CD4-positive, alpha-beta T cell treated with Interleukin-12 subunit alpha and Interleukin-12 subunit beta, for 1 hour (primary cell): ENCODE measurements around the gene RAB35.

Experiments used
- DNase-seq: peaks from one replicate; pipeline ENCODE4 v3.0.0-alpha.2; 2020

Gene RAB35

DNA sequence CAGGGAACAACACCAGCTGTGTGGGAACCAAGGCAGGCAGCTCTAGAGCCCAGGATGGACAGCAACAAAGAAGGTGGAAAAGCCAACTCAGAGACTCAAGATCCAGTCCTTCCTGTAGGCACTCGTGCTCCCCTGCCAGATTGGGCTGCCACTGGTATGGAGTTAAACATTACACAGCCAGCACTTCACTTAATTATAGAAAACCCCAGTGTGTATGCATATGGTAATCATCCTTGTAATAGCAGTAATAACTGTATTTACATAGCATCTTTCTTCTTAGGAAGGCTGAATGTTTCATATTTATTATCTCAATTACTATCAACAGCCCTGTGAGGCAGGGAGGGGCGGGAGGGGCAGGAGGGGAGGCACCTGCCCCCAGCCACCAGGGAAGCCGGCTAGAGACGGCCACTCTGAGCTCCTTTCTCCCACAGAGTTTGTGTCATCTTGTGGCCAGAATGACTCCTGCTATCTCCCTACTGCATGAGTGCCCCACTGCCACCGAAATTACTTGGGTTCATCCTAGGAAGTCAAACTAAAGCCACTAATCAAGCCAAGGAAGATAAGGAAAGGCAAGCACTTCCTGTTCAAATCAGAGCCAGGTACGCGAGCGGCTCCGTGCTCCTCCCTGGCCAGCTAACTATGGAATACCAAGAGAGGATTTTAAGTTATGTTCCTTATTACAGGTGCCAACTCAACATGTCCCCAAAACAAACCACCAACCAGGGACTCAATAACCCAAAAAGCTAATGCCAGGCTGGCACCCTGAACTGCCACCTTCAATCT, 15.7 kb upstream of the RAB35 start:
- no peak for DNase-seq

DNA sequence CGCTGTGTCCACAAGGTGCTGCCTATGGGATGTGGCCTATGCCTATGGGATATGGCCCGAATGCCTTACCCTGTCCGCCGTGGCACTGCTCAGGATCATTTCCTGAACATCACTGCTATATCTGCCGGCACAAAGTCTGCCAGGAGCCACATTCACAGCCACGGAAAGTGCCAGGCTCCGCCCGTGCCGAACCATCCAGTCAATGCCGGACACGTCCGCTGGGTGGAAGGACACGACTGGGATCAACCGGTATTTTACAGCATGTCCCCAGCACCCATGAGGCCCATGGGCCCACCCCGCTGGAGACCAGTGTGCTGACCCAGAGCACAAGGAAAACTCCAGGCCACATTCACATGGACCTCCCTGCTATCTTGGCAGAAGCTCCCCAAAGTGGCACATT, 14.6 kb upstream of the RAB35 start:
- no peak for DNase-seq

DNA sequence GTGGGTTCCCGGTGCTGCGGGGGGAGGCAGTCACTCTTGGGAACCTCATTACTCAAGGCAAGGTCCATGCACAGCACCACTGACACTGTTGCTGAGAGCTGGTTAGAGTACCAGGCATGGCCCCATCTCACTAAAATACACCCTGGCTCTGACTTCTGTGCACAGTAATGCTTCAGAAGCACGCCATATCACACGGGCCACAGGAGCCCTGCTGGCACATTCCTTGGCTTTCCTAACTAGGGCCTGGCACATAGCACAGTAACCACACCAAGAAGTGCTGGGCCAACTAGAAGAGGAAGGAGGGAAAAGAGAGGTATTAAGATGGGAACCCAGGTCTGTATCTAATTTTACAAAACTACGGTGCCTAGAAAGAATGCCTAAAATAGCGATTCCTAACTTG, 13.5 kb upstream of the RAB35 start:
- DNase-seq: no peak

DNA sequence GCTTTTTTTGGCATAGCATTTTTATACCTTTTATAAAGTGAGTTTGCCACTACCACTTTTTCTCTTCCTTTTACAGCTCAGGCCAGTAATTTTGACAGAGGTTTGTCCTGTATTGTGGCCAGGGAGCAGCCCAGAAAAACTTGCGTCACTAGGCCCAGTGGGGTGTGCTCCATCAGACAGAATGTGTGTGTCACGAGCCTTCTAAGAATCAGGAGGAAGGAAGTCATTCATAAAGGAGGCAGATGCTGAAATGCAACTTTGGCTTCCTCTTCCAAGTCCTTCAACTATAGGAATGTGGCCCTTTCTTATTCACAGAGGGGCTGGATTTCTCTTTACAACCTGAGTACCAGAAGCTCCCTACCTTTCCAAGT, 10.1 kb upstream of the RAB35 start:
- DNase-seq: no peak

DNA sequence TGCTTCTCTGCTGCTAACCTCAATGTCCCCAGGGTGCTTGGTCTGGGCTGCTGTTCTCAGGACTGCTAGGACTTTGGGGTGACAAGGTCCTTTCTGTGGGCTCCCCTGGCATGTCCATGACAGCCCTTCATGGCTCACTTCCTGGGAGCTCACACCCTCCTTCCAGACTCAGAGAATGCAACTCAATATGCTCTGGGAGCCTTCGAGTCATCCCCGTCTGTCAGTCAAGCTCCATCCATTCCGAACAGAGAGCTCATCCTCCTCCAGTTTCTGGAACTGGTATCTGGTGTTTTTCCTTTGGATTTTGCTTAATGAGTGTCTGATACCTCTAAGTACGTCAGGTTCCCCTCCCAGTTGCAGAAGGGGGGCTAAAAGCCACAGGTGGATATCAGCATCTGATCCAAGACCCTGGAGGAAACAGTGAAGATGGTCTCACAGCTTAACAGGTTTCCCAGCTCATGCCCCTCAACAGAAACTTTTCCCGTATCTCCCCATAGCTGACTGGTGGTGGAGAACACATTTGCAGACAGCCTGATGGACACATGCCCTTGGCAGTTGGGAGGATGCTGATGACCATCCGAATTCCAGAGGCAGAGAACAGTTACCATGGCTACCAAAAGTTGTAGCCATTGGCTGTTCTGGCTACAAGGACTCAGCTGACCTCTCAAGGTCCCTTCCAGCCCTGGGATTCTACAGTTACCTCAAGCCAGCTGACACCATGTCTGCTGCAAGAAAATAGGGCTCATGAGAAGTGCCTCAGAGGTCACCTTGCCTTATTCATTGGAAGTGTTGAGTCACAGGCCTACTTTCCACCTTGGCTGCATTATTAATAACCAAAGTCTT, 9.5 kb upstream of the RAB35 start:
- no peak for DNase-seq

DNA sequence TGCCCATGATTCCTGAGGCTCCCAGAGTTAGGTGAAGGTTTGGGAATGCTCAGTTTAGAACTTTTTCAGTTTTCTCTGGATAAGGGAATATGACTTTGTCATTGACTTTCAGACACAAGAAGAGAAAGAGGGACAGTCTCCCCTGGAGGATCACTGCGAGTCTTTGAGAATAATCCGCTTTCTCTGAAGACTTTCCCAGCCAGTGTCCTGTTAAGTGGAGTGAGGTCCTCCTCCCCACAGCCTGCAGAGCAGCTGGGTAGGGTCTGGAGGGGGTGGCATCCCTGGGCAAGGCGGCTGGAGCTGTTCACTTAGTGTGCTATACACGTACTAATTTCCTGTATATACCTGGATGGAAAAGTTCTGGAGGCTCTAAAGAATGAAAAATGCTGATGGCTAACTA, 8.5 kb upstream of the RAB35 start:
- DNase-seq: no peak

DNA sequence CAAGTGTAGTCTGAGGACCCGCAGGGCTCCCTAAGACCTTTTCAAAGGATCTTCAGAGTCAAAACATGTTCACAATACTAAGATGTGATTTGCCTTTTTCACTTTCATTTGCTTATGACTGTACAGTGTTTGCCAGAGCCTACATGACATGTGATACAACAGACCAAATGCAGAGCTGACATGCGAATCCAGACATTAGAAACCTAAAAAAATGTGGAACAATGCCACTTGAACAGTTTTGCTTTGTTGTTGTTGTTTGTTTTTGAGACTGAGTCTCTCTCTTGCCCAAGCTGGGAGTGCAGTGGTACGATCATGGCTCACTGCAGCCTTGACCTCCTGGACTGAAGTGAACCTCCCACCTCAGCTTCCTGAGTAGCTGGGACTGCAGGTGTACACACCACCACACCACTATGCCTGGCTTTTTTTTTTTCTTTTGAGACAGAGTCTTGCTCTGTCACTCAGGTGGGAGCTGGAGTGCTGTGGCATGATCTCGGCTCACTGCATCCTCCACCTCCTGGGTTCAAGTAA, 5.3 kb upstream of the RAB35 start:
- DNase-seq: no peak

DNA sequence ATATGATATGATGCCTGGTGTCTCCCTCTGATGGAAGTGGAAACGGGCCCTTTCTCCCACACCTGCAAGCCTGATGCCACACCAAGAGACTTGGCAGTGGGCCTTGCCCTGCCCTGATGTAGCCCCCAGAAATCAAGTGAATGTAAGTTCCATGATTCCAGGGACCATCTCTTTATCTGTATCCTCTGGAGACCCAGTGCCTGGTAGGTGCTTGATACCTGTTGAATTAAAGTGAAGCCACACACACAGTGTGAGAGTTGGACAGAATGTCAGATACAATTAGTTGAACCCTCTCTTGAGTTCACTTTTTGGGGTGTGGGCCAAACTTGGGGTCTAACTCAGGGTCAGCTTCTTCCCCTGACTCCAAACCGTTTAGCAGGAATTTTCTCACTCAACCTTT, 4.8 kb upstream of the RAB35 start:
- no peak for DNase-seq

DNA sequence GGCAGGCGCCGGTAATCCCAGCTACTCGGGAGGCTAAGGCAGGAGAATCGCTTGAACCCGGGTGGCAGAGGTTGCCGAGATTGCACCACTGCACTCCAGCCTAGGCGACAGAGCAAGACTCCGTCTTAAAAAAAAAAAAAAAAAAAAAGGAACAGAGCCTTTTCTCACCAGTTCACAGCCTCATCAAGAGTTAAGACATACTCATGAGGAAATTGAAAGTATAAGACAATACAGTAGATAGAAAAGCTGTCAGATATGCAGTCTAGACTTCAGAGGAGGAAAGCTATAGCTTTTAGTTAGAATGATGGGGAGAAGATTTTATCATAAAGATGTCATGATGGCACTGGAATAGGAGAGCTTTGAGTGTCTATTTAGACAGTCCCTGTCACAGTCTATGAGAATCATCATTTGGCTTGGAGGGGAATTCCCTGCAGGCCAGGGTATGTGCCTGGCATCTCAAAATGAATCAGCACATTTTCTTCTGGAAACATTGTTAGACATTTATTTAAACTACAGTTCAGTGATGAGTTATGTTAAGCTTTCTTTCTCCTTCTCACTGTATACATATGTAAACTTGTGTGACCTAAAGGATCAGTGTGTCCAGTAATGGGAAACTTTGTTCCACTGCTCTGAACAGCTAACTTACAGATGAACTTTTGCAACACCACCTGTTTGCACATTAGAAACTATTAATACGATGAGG, 2.9 kb upstream of the RAB35 start:
- peak; percentile 31 for DNase-seq

DNA sequence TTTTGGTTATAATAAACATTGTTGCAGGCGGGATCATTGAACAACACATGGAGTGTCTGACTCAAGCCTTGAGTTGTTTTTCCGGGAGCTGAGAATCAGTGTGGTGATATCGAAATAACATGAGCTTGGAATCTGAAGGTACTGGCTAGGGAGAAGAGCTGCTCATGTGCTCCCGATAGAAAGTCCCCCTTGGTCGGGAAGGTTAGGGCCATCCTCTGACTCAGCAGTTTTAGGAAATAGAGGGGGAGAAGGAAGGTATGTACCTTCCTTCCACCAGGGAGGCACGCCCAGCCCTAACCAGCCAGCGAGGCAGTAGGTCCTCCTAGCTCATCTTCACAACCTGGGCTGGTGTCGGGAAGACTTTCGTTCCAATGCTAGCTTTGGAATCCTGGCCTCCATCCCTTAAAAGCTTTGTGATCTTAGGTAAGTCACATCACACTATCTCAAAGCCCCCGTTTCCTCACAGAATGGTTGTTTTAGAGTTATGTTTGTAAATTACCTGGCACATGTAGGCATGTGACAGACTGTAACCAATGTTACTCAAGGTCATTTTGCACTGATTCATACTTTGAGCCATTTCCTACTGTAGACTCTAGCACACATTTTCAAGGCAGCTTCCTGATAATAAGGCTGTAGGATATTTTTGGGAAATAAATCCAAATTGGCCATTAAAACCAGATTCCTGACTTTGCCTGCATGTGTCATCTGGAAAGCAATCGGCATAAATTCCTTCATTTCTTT, 1.9 kb upstream of the RAB35 start:
- no peak for DNase-seq

DNA sequence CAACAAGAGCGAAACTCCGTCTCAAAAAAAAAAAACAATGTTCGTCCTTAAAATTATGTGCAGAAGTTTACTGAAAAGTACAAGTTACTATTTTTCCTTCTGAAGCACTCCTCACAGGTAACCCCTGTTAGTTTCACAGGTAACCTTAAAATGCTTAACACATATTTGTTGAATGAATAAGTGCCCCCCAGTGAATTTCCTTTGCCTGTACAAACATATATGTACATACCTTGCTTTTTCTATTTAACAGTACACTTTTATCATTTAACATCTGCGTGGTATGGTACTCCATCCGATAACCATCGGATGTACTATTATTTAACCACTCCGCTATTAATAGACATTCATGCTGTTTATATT, 1.4 kb upstream of the RAB35 start:
- DNase-seq: no peak

DNA sequence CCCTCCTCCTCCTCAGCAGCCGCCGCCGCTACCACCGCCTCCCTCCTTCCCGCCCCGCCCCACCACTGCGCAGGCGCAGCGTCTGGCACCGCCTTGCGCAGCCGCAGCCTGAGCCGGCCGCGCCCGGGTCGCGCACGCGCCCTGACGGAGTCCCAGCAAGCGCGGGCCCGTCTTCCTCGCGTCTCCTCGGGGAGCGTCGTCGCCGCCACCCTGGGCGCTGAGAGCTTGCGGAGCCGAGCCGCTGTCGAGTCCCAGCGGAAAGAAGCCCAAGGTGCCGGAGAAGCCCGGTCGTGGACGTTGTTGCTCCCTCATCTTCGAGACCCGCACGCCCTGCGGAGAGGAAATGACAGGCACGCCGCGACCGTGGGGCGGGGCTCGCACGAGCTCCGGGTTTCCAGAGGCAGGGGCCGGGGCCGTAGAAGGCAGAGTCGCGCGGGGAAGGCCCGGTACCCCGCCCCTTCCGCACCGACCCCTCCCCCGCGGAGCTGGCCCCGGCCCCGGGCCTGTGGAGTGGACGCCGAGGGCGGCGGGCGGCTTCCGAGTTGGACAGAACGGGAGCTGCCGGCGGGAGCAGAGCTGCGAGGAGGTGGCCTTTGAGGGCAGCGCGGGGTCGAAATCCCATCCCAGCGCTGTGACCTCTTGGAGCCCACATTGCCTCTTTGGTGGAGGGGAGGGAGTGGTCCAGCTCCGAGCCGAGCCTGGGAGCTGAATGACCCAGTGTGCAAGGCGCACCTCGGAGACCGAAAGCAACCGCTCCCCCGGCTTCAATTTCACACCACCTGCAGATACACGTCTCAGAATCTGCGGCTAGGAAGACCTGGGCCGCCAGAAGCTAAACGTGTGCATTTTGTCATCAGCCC, 469 bp upstream of the RAB35 start:
- DNase-seq: peak; percentile 97

DNA sequence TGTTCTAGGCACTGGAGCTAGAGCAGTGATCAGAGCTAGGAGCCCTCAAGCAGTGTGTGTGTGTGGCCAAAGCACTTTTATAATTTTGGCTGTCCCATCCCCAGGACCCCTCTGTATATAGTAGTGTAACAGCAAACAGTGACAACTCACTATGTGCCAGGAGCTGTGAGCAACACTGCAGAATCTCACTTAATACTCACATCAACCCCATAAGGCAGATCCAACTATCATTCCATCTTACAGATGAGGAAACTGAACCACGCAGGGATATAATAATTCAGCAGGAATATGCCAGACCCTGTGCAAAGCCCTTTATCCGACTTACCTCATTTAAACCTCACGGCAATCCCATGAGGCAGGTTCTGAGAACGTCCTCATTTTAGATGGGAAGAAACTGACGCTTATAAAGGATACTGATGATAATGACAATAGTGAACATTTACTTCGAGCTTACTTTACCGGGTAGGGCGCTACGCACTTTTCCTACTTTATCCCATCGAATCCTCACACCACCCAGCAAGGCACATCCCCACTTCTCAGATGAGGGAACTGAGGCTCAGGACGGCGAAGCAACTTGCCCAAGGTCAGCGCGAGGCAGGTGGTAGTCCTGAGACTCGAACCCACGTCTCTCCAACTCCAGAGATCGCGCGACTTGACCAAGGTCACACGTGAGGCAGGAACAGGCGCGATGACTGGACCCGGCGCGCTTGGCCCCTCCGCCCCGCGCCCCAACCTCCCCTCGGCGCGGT, 687 bp downstream of the RAB35 start:
- DNase-seq: peak; percentile 32

DNA sequence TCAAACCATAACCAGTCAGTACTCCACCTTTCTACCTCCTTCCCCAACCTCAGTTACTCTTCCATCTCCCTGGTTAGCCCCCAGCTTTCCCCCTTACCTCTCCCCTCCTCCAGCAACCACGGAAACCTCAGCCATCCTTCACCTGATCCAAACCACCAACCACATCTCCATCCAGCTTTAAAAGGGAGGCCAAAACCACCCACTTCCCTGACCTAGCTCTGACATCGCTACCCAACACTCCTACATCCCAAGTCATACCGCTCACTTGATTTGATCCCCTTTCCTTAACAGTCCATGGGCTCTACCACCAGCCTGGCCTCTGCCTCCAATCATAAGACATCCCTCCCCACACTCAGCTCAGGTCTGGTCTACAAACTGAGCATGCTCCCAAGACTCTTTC, 1.5 kb downstream of the RAB35 start:
- DNase-seq: no peak

DNA sequence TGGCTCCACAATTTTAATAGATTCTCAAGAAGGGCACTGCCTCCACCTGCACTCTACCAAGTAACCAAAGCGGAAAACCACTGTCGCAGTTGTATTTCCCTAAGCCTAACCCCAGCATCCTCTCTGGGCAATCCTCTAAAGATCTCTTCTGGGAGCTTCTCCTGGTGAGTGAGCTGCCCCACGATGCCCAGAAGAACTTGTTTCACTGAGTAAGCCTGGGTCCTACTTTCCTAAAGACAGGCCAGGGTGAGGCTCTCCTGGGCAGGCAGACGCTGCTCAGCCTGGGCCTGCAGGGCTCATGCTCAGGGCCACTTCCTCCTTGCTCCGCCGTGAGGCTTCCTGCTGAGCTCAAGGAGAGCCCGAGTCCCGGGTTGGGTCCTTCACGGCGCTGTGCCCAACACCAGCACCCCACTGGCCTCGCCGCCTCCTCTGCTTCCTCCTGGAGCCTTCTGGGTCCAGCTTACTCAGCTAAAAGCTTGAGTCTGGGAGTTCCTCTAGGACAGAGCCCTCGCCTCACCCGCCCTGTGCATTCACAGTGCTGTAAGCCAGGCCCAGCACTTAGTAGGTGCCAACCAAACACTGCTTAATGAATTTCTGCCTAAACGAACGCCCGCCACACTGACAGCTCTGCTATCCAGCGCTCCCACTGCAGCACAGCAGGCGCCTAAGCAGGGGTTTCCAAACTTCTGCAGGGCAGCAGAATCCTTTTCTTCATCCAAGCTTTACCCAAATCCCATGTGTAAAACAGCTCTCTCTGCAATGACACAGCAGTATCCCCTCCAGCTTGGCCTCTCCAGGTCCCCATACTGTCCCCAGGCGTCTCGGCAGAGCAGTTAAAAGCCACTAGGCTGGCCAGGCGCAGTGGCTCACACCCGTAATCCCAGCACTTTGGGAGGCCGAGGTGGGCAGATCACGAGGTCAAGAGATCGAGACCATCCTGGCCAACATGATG, 5.7 kb downstream of the RAB35 start:
- peak; percentile 63 for DNase-seq

DNA sequence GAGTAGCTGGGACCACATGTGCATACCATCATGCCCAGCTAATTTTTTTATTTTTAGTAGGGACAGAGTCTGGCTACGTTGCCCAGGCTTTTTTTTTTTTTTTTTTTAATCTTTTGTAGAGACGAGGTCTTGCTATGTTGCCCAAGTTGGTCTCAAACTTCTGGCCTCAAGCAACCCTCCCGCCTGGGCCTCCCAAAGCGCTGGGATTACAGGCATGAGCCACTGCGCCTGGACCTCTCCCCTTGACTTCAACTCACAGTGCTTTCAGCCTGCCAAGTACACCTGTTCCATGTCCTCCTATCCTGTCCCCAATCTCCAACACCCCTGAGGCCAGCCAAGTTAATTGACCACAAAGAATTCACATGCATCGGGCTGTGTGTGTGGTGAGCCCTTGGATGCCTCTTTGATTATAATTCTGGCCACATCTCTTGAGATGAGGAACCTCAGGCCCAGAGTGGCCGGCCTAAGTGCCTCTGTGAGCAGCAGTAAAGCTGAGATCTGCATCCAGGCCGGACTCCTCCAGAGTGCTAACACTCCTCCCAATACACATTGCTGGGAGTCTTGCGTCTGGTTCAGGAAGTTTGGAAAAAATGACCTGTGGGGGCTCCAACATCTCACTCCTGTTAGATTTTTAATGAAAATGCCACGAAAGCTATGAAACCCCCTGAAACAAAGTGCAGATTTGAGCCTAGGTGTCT, 6.8 kb downstream of the RAB35 start:
- DNase-seq: no peak

DNA sequence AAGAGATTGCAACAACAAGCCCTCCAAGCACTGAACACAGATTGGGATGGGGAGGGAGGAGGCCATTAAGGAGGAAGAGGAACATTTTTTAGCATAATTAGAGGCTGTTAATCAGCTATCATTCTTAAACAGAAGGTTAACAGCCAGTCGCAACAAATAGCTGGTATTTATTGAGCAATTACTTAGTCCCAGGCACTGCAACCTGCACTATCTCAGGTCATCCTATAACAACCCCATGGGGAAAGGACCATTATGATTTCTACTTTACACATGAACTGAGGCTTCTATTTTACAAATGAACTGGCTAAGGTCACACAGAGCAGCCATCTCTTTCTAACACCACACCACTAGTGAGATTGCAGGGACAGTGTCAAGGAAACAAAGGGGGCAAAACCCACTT, 10.4 kb downstream of the RAB35 start:
- DNase-seq: no peak

DNA sequence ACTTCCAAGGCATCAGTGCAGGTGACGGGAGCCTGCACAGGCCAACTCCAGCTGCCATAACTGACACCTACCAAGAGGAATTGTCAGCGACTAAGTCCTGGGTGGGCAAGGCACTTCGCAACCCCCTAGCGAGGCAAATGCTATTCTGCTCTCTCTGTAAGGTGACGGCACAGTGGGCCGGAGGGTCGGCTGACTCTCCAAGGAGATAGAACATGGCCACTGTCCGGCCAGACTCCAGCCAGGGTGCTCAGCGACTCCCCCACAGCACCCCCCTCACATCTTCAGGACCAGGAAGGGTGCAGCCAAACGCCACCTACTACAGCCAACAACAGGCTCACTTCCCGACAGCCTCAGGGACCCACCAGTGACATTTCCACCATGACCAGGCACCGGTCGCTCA, 13.2 kb downstream of the RAB35 start:
- no peak for DNase-seq

DNA sequence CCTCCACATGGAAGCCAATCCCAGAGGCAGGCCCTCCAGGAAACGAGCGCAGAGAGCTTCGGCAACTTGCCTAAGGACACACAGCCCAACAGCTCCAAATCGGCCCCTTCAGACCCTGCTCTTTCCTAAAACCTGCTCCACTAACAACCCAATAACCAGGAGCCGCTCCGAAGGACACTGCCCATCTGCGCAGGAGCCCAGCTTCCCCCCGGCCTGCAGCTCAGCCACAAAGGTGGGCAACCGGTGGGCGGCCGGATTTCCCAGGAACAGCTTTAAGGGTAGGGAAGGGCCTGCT, 13.6 kb downstream of the RAB35 start:
- no peak for DNase-seq
